SK-N-SH (cell line): Measurements from ENCODE around the gene NANOGP8. TPM values are rescaled to one million over a fixed set of nuclear protein-coding genes. Genes with fewer than 3 reads are reported as not detected.

ENCODE experiments used
- CTCF ChIA-PET: fragments of 300-600, 350-600 bp; formaldehyde crosslinking; extraction: SDS; loops from one replicate; lab custom pipeline; 2021; lab: Yijun Ruan, JAX
- POLR2A ChIA-PET: fragments of 350-600 bp; sonication (Branson Sonifier 250); formaldehyde crosslinking; extraction: SDS; loops from one replicate; lab custom pipeline; 2020; ENCODE audit warnings: antibody characterized with exemption, inconsistent platforms; lab: Yijun Ruan, JAX
- DNase-seq: peaks from one replicate; pipeline ENCODE4 v3.0.0; 2012
- H2AFZ ChIP-seq: fragments of 200-600 bp; sonication (generic); 2 replicates; pipeline ENCODE4 v1.8.1; 2016; ENCODE audit warnings: antibody characterized with exemption, mild to moderate bottlenecking, low read depth
- H3F3A ChIP-seq: fragments of 200-600 bp; sonication (generic); replicated peaks from 2 replicates; pipeline ENCODE3; 2016; ENCODE audit warnings: antibody characterized with exemption, mild to moderate bottlenecking; ENCODE audit not compliant: insufficient read depth
- H3K27ac ChIP-seq, 2 experiments: fragments of 200-500 bp in 1 of 2; fragments of 200-600 bp in 1 of 2; sonication (Bioruptor generic) in 1 of 2; sonication (generic), shearing (Covaris generic) in 1 of 2; 2 replicates each; pipeline versions ENCODE4 v1.5.1 to v1.6.1; 2014 to 2016; ENCODE audit warnings: low read depth in 2 of 2, inconsistent platforms in 1 of 2, low read length in 1 of 2, mild to moderate bottlenecking in 1 of 2, mixed read lengths in 1 of 2
- H3K27me3 ChIP-seq: fragments of 200-600 bp; sonication (generic), shearing (Covaris generic); 2 replicates; pipeline ENCODE4 v1.6.1; 2016; ENCODE audit warnings: mixed run types; ENCODE audit not compliant: insufficient read depth
- H3K36me3 ChIP-seq, 2 experiments: fragments of 200-500 bp in 1 of 2; fragments of 200-600 bp in 1 of 2; sonication (Bioruptor generic) in 1 of 2; sonication (generic) in 1 of 2; replicated peaks in 1 of 2; 2 replicates each; pipeline versions ENCODE3 to v1.5.1; 2014 to 2016; ENCODE audit warnings: low read length in 1 of 2, mild to moderate bottlenecking in 1 of 2; ENCODE audit not compliant: insufficient read depth in 2 of 2, control insufficient read depth in 1 of 2
- H3K4me1 ChIP-seq, 2 experiments: fragments of 200-500 bp in 1 of 2; fragments of 200-600 bp in 1 of 2; sonication (Bioruptor generic) in 1 of 2; sonication (generic), shearing (Covaris generic) in 1 of 2; 2 replicates each; pipeline versions ENCODE4 v1.5.1 to v1.6.1; 2014 to 2016; ENCODE audit warnings: low read depth in 1 of 2, low read length in 1 of 2, mixed run types in 1 of 2; ENCODE audit not compliant: insufficient read depth in 2 of 2, control insufficient read depth in 1 of 2
- H3K4me2 ChIP-seq: fragments of 200-600 bp; sonication (generic), shearing (Covaris generic); 2 replicates; pipeline ENCODE4 v1.6.1; 2017; ENCODE audit warnings: mixed run types
- H3K4me3 ChIP-seq, 2 experiments: fragments of 200-500 bp in 1 of 2; fragments of 200-600 bp in 1 of 2; sonication (Bioruptor generic) in 1 of 2; sonication (generic), shearing (Covaris generic) in 1 of 2; 2 replicates each; pipeline versions ENCODE4 v1.5.1 to v1.8.1; 2014 to 2016; ENCODE audit warnings: low read depth in 2 of 2, inconsistent platforms in 1 of 2, low read length in 1 of 2, mild to moderate bottlenecking in 1 of 2, mixed read lengths in 1 of 2, moderate library complexity in 1 of 2
- H3K79me2 ChIP-seq: fragments of 200-600 bp; sonication (generic); 2 replicates; pipeline ENCODE4 v1.8.1; 2017; ENCODE audit warnings: mild to moderate bottlenecking; ENCODE audit not compliant: insufficient read depth
- H3K9ac ChIP-seq: fragments of 200-600 bp; sonication (generic); 2 replicates; pipeline ENCODE4 v1.6.1; 2017; ENCODE audit warnings: mixed run types
- H3K9me2 ChIP-seq: fragments of 200-600 bp; sonication (generic); 2 replicates; pipeline ENCODE4 v1.6.1; 2017; ENCODE audit warnings: mixed run types
- H3K9me3 ChIP-seq: fragments of 200-600 bp; sonication (generic); 2 replicates; pipeline ENCODE4 v1.6.1; 2017; ENCODE audit warnings: mixed run types, mild to moderate bottlenecking, moderate library complexity
- H4K20me1 ChIP-seq: fragments of 200-600 bp; sonication (generic); 2 replicates; pipeline ENCODE4 v1.6.1; 2017; ENCODE audit warnings: mild to moderate bottlenecking, mixed run types; ENCODE audit not compliant: insufficient read depth
- CHD2 ChIP-seq: fragments of 150-350 bp; IDR thresholded peaks from 2 replicates; pipeline ENCODE4 v1.6.1; 2018; ENCODE audit warnings: low read length; ENCODE audit not compliant: partially characterized antibody
- EP300 ChIP-seq, 2 experiments: IDR thresholded peaks; 2 replicates each; pipeline versions ENCODE4 v1.4.0 to v1.6.1; 2012; ENCODE audit warnings: borderline replicate concordance in 1 of 2, low read depth in 1 of 2, low read length in 1 of 2
- EZH2phosphoT487 ChIP-seq: fragments of 200-600 bp; sonication (generic); IDR thresholded peaks from 2 replicates; pipeline ENCODE4 v1.6.1; 2017; ENCODE audit warnings: low read depth, mixed run types, mild to moderate bottlenecking, antibody characterized with exemption, moderate library complexity, borderline replicate concordance
- FOXJ3 ChIP-seq: sonication (generic); formaldehyde crosslinking; IDR thresholded peaks from 2 replicates; pipeline ENCODE4 v1.5.1; 2020; ENCODE audit warnings: mild to moderate bottlenecking, missing genetic modification reagents
- FOXM1 ChIP-seq: IDR thresholded peaks from 2 replicates; pipeline ENCODE4 v1.4.0; 2012; ENCODE audit warnings: low read depth, mild to moderate bottlenecking
- GABPA ChIP-seq: IDR thresholded peaks from 2 replicates; pipeline ENCODE4 v1.4.0; 2012; ENCODE audit warnings: low read depth, mild to moderate bottlenecking
- GATA2 ChIP-seq: sonication (generic); formaldehyde crosslinking; IDR thresholded peaks from 2 replicates; pipeline ENCODE4 v1.5.0; 2020; ENCODE audit warnings: mild to moderate bottlenecking, missing genetic modification reagents
- JUND ChIP-seq: IDR thresholded peaks from 2 replicates; pipeline ENCODE4 v1.4.0; 2012
- RCOR1 ChIP-seq: fragments of 150-350 bp; IDR thresholded peaks from 2 replicates; pipeline ENCODE4 v1.6.1; 2017; ENCODE audit warnings: antibody characterized with exemption, low read length
- RFX5 ChIP-seq: IDR thresholded peaks from 2 replicates; pipeline ENCODE4 v1.6.1; 2012; ENCODE audit warnings: mild to moderate bottlenecking, improper control_type of control experiment, low read length
- SIN3A ChIP-seq: IDR thresholded peaks from 2 replicates; pipeline ENCODE4 v1.6.1; 2012; ENCODE audit warnings: low read depth, mild to moderate bottlenecking, low read length, moderate library complexity, borderline replicate concordance
- TAF1 ChIP-seq: IDR thresholded peaks from 2 replicates; pipeline ENCODE4 v1.6.1; 2012; ENCODE audit warnings: low read depth, mild to moderate bottlenecking, low read length, moderate library complexity, borderline replicate concordance
- TCF12 ChIP-seq: IDR thresholded peaks from 2 replicates; pipeline ENCODE4 v1.4.0; 2012
- WGBS: methylation state at CpG from one replicate; pipeline ENCODE4 v1.1.6; 2017; ENCODE audit warnings: low lambda C conversion rate; 5-methylcytosine and 5-hydroxymethylcytosine counted together
- polyA plus RNA-seq, 3 experiments: library from polyadenylated mRNA; depleted of rRNA; stranded (reverse); fragments of >200 nt; gene quantifications; 2 replicates each; pipeline ENCODE4 v1.2.3, GENCODE V29; 2012
- TF ChIP-seq, protein P1 (sequence below): IDR thresholded peaks from 2 replicates; pipeline ENCODE4 v1.4.0; 2012; ENCODE audit warnings: low read depth, borderline replicate concordance
- TF ChIP-seq, protein P2 (sequence below): IDR thresholded peaks from 2 replicates; pipeline ENCODE4 v1.4.0; 2012; ENCODE audit warnings: low read depth, borderline replicate concordance
- TF ChIP-seq, protein P3 (sequence below): fragments of 150-350 bp; IDR thresholded peaks from 2 replicates; pipeline ENCODE4 v1.6.1; 2017; ENCODE audit warnings: antibody characterized with exemption, low read length, low read depth, borderline replicate concordance
- TF ChIP-seq, protein P4 (sequence below): IDR thresholded peaks from 2 replicates; pipeline ENCODE4 v1.4.0; 2012; ENCODE audit warnings: low read depth
- TF ChIP-seq, protein P5 (sequence below): fragments of 200-600 bp; sonication (generic); IDR thresholded peaks from 2 replicates; pipeline ENCODE4 v1.6.1; 2017; ENCODE audit warnings: antibody characterized with exemption, mild to moderate bottlenecking, moderate library complexity

NANOGP8 gene
- polyA plus RNA-seq, 1 of the 3 experiments (the other 2 are of a cell fraction) = not detected

DNA sequence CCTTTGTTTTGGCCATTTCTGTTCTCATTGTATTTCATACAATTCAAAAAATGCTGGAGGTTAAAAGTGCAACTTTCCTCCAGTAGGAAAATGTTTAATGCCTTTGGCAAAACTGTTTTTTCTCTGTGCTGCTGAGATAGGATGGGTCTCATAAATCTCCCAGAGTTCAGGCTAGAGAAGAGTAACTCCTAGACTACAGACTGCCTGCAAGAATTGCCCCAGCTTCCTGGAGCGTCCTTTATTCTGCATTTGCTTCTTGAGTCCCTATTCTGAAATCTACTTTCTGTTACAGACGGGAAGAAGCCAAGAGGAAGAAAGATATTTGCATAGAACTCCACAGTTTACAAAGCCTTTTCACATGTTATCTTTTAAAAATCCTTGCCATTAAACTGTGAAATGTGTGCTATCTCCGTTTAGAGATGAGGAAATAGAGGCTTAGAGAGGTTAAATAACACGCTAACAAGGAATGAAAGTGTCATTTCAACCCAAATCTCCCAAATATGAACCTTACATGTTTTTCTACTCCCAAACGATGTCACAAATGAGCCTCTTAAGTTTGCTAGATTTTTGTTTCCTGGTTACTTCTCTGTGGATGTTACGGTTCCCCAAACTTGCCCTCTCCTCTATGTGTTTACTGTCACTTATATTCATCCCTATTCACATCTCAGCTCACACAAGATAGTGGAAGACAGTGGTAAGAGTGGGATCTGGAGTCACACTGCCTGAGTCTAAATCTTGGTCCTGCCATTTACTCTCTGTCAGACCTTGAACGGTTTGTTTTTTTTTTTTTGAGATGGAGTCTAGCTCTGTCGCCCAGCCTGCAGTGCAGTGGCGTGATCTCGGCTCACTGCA, 17.4 kb downstream of the NANOGP8 start:
- H3K9me3 ChIP-seq = no peaks in the 10 kb centered on the region
- CTCF ChIA-PET = interaction anchor here (0.9 to 1.8 kb wide), 3 partner anchors 10 to 377 kb away, joined by 3 to 6 read pairs (median 6); no protein-coding TSS in a partner anchor
- 73% methylated on average over 10 of the region's 10 CpGs for WGBS
- no peaks in the 10 kb centered on the region for H4K20me1 ChIP-seq
- H3K27me3 ChIP-seq = no peaks in the 10 kb centered on the region
- no peaks in the 10 kb centered on the region for H3K36me3 ChIP-seq
- H3K4me3 ChIP-seq = no peak overlapping the region
- H3K9me2 ChIP-seq = no peaks in the 10 kb centered on the region
- no peaks in the 10 kb centered on the region for H3K79me2 ChIP-seq
- DNase-seq = no peak
- H3K9ac ChIP-seq = no peak overlapping the region
- POLR2A ChIA-PET = no interaction called here
- H3F3A ChIP-seq = no peaks in the 10 kb centered on the region
- no peaks in the 10 kb centered on the region for H3K4me1 ChIP-seq
- no peak for TF ChIP-seq EZH2phosphoT487
- TF ChIP-seq, protein P1, sequence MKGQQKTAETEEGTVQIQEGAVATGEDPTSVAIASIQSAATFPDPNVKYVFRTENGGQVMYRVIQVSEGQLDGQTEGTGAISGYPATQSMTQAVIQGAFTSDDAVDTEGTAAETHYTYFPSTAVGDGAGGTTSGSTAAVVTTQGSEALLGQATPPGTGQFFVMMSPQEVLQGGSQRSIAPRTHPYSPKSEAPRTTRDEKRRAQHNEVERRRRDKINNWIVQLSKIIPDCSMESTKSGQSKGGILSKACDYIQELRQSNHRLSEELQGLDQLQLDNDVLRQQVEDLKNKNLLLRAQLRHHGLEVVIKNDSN = no peak
- TF ChIP-seq, all 33 proteins: peak for 0
- Histone ChIP-seq H3K27ac (no peak overlapping the region), H2AFZ (no peak overlapping the region), H3K4me2 (no peak overlapping the region)

DNA sequence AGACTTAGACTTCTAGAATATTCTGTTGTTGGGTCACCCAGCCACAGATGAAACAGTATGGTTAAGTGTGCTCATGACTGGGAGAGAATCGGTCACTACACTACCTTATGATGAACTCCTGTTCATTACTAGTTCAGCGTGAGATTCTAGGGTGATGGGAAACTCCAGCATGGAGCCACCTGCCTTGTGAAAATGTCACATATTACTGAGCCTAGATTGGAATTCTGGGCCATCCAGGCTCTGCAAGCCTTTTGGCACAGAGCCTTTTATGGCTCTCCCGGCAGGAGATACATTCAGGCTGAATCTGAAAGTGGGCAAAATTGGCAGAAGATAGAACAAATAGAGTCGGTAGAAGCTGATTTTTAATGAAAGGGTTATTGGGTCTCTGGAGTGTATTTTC, 19.0 kb downstream of the NANOGP8 start:
- no peaks in the 10 kb centered on the region for H3K4me1 ChIP-seq
- no peak overlapping the region for H3K27ac ChIP-seq
- H3K9me2 ChIP-seq = no peaks in the 10 kb centered on the region
- no peak overlapping the region for H3K9ac ChIP-seq
- no peaks in the 10 kb centered on the region for H4K20me1 ChIP-seq
- H3K9me3 ChIP-seq = no peaks in the 10 kb centered on the region
- DNase-seq = no peak
- 70% methylated on average over 4 of the region's 4 CpGs for WGBS
- no peaks in the 10 kb centered on the region for H3K27me3 ChIP-seq
- no peak overlapping the region for H3K4me2 ChIP-seq
- no peak overlapping the region for H2AFZ ChIP-seq
- CTCF ChIA-PET = interaction anchor here (1.3 kb wide), 1 partner anchor 12 kb away, joined by 6 read pairs; no protein-coding TSS in a partner anchor
- no peaks in the 10 kb centered on the region for H3K79me2 ChIP-seq
- no peak overlapping the region for H3K4me3 ChIP-seq
- H3K36me3 ChIP-seq = no peaks in the 10 kb centered on the region
- POLR2A ChIA-PET = no interaction called here
- no peaks in the 10 kb centered on the region for H3F3A ChIP-seq
- TF ChIP-seq SIN3A (no peak), GABPA (no peak), FOXJ3 (CRISPR knock-in tag) (no peak), EZH2phosphoT487 (no peak), GATA2 (CRISPR knock-in tag) (no peak), RCOR1 (no peak), TCF12 (no peak), RFX5 (no peak), TAF1 (no peak), FOXM1 (no peak), CHD2 (no peak), JUND (no peak), EP300 (IDR thresholded peaks at IDR 0.05; ENCODE audit: borderline replicate concordance in 1 of 2, low read depth in 1 of 2, low read length in 1 of 2) (no peak)
- TF ChIP-seq, protein P2, sequence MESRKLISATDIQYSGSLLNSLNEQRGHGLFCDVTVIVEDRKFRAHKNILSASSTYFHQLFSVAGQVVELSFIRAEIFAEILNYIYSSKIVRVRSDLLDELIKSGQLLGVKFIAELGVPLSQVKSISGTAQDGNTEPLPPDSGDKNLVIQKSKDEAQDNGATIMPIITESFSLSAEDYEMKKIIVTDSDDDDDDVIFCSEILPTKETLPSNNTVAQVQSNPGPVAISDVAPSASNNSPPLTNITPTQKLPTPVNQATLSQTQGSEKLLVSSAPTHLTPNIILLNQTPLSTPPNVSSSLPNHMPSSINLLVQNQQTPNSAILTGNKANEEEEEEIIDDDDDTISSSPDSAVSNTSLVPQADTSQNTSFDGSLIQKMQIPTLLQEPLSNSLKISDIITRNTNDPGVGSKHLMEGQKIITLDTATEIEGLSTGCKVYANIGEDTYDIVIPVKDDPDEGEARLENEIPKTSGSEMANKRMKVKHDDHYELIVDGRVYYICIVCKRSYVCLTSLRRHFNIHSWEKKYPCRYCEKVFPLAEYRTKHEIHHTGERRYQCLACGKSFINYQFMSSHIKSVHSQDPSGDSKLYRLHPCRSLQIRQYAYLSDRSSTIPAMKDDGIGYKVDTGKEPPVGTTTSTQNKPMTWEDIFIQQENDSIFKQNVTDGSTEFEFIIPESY = no peak
- TF ChIP-seq, protein P3, sequence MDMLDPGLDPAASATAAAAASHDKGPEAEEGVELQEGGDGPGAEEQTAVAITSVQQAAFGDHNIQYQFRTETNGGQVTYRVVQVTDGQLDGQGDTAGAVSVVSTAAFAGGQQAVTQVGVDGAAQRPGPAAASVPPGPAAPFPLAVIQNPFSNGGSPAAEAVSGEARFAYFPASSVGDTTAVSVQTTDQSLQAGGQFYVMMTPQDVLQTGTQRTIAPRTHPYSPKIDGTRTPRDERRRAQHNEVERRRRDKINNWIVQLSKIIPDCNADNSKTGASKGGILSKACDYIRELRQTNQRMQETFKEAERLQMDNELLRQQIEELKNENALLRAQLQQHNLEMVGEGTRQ = no peak
- TF ChIP-seq, protein P1 = no peak
- TF ChIP-seq, protein P4, sequence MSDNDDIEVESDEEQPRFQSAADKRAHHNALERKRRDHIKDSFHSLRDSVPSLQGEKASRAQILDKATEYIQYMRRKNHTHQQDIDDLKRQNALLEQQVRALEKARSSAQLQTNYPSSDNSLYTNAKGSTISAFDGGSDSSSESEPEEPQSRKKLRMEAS = no peak
- TF ChIP-seq, protein P5, sequence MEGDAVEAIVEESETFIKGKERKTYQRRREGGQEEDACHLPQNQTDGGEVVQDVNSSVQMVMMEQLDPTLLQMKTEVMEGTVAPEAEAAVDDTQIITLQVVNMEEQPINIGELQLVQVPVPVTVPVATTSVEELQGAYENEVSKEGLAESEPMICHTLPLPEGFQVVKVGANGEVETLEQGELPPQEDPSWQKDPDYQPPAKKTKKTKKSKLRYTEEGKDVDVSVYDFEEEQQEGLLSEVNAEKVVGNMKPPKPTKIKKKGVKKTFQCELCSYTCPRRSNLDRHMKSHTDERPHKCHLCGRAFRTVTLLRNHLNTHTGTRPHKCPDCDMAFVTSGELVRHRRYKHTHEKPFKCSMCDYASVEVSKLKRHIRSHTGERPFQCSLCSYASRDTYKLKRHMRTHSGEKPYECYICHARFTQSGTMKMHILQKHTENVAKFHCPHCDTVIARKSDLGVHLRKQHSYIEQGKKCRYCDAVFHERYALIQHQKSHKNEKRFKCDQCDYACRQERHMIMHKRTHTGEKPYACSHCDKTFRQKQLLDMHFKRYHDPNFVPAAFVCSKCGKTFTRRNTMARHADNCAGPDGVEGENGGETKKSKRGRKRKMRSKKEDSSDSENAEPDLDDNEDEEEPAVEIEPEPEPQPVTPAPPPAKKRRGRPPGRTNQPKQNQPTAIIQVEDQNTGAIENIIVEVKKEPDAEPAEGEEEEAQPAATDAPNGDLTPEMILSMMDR = no peak
